GM18951 (cell line): ENCODE measurements around the gene RAP1GAP2.
"Not testable (repeated sequence)": the region's sequence is repeated elsewhere in the genome, so short reads cannot be mapped to it uniquely, and the experiment has no call there.

Experiments
- POLR2A ChIP-seq: IDR thresholded peaks from 4 replicates; pipeline ENCODE4 v1.6.1; 2011; ENCODE audit warnings: mild to moderate bottlenecking; ENCODE audit not compliant: insufficient read length, insufficient read depth; ENCODE audit errors: extremely low read depth
- in situ Hi-C: fragments of 300-500 bp; cut with MboI; formaldehyde crosslinking; loops from one replicate; pipeline ENCODE4 v1.12.0; 2022; ENCODE audit warnings: low sequenced_read_pairs, mixed read lengths, inconsistent platforms; ENCODE audit not compliant: unreplicated experiment

Gene RAP1GAP2

GRCh38 chr17:2779545-2779944 lies 16.7 kb upstream of the RAP1GAP2 start:
- TF ChIP-seq POLR2A: no peak

GRCh38 chr17:2780256-2780655 lies 16.0 kb upstream of the RAP1GAP2 start:
- in situ Hi-C loops: no loop called here
- no peak for TF ChIP-seq POLR2A

More at GRCh38 chr17:2779545-2779944, 16.7 kb upstream of the RAP1GAP2 start:
- in situ Hi-C loops: no loop called here

GRCh38 chr17:2780931-2781454 lies 15.2 kb upstream of the RAP1GAP2 start:
- in situ Hi-C loops: no loop called here
- no peak for TF ChIP-seq POLR2A

GRCh38 chr17:2781598-2781997 lies 14.6 kb upstream of the RAP1GAP2 start:
- in situ Hi-C loops: not testable (repeated sequence)

- TF ChIP-seq POLR2A: no peak
- in situ Hi-C loops: no loop called here
Measured at GRCh38 chr17:2782055-2782454, 14.2 kb upstream of the RAP1GAP2 start.

- no peak for TF ChIP-seq POLR2A
- in situ Hi-C loops: no loop called here
Measured at GRCh38 chr17:2783310-2784030, 12.8 kb upstream of the RAP1GAP2 start.

GRCh38 chr17:2784864-2785263 lies 11.4 kb upstream of the RAP1GAP2 start:
- in situ Hi-C loops: no loop called here
- no peak for TF ChIP-seq POLR2A

- in situ Hi-C loops: not testable (repeated sequence)
Measured at GRCh38 chr17:2785376-2785775, 10.9 kb upstream of the RAP1GAP2 start.

- no peak for TF ChIP-seq POLR2A
- in situ Hi-C loops: no loop called here
Measured at GRCh38 chr17:2786176-2786881, 9.9 kb upstream of the RAP1GAP2 start.

GRCh38 chr17:2789700-2790099 lies 6.5 kb upstream of the RAP1GAP2 start:
- in situ Hi-C loops: no loop called here
- no peak for TF ChIP-seq POLR2A

GRCh38 chr17:2792366-2793169 lies 3.7 kb upstream of the RAP1GAP2 start:
- no peak for TF ChIP-seq POLR2A
- in situ Hi-C loops: no loop called here

- in situ Hi-C loops: no loop called here
- TF ChIP-seq POLR2A: no peak
Measured at GRCh38 chr17:2794111-2794803, 2.0 kb upstream of the RAP1GAP2 start.
